GM23248 (cell line): Measurements from ENCODE around the gene SLMAP. TPM values are rescaled to one million over a fixed set of nuclear protein-coding genes. Genes with fewer than 3 reads are reported as not detected.
A peak's percentile ranks its signal among the peaks of the same experiment; 100 is the strongest.

Source experiments
- DNase-seq: peaks from one replicate; pipeline ENCODE4 v3.0.0-alpha.2; 2015
- H2AFZ ChIP-seq: fragments of 200-600 bp; sonication (generic); 2 replicates; pipeline ENCODE4 v1.6.1; 2016; ENCODE audit warnings: antibody characterized with exemption
- H3F3A ChIP-seq: fragments of 200-600 bp; sonication (generic); 2 replicates; pipeline ENCODE4 v1.6.1; 2016; ENCODE audit warnings: mild to moderate bottlenecking, antibody characterized with exemption, mixed run types; ENCODE audit not compliant: insufficient read depth
- H3K27ac ChIP-seq: fragments of 200-600 bp; sonication (generic); 2 replicates; pipeline ENCODE4 v1.5.1; 2016; ENCODE audit warnings: mild to moderate bottlenecking
- H3K27me3 ChIP-seq: fragments of 200-600 bp; sonication (generic); replicated peaks from 2 replicates; pipeline ENCODE4 v1.6.1; 2016; ENCODE audit warnings: mild to moderate bottlenecking; ENCODE audit not compliant: insufficient read depth
- H3K36me3 ChIP-seq: fragments of 200-600 bp; sonication (generic); 2 replicates; pipeline ENCODE4 v1.6.1; 2016; ENCODE audit warnings: low read depth, mild to moderate bottlenecking
- H3K4me1 ChIP-seq: fragments of 200-600 bp; sonication (generic); 2 replicates; pipeline ENCODE4 v1.6.1; 2016; ENCODE audit warnings: mild to moderate bottlenecking; ENCODE audit not compliant: insufficient read depth
- H3K4me2 ChIP-seq: fragments of 200-600 bp; sonication (generic); one replicate; pipeline ENCODE4 v1.6.1; 2016; ENCODE audit warnings: mild to moderate bottlenecking; ENCODE audit not compliant: unreplicated experiment
- H3K4me3 ChIP-seq: fragments of 200-600 bp; sonication (generic); 2 replicates; pipeline ENCODE4 v1.5.1; 2016; ENCODE audit warnings: mild to moderate bottlenecking
- H3K79me2 ChIP-seq: fragments of 200-600 bp; sonication (generic); 2 replicates; pipeline ENCODE4 v1.6.1; 2016; ENCODE audit warnings: mild to moderate bottlenecking; ENCODE audit not compliant: insufficient read depth
- H3K9ac ChIP-seq: fragments of 200-600 bp; sonication (generic); 2 replicates; pipeline ENCODE4 v1.6.1; 2016; ENCODE audit warnings: mild to moderate bottlenecking
- H3K9me2 ChIP-seq: fragments of 200-600 bp; sonication (generic); 2 replicates; pipeline ENCODE4 v1.6.1; 2016; ENCODE audit warnings: mixed run types, mild to moderate bottlenecking, moderate library complexity; ENCODE audit not compliant: insufficient read depth
- H3K9me3 ChIP-seq: fragments of 200-600 bp; sonication (generic); one replicate; pipeline ENCODE4 v1.6.1; 2017; ENCODE audit warnings: low read depth
- H4K20me1 ChIP-seq: fragments of 200-600 bp; sonication (generic); 2 replicates; pipeline ENCODE4 v1.6.0; 2016; ENCODE audit not compliant: insufficient read depth
- EZH2 ChIP-seq: fragments of 200-600 bp; sonication (generic); IDR thresholded peaks from 2 replicates; pipeline ENCODE4 v1.6.1; 2018; ENCODE audit warnings: antibody characterized with exemption, mild to moderate bottlenecking; ENCODE audit not compliant: insufficient read depth, poor library complexity, severe bottlenecking
- EZH2phosphoT487 ChIP-seq: fragments of 200-600 bp; sonication (generic); IDR thresholded peaks from 2 replicates; pipeline ENCODE4 v1.6.1; 2018; ENCODE audit warnings: antibody characterized with exemption, moderate library complexity, mild to moderate bottlenecking, low read depth; ENCODE audit not compliant: insufficient read depth
- WGBS, 2 experiments: methylation state at CpG; one replicate each; pipeline ENCODE4 v1.1.6; 2015 to 2017; ENCODE audit warnings: low lambda C conversion rate in 2 of 2, low coverage in 1 of 2; ENCODE audit errors: missing lambda C conversion rate in 2 of 2; 5-methylcytosine and 5-hydroxymethylcytosine counted together
- in situ Hi-C: fragments of 300-500 bp; cut with MboI; formaldehyde crosslinking; loops from 2 replicates; pipeline ENCODE4 v1.15.0; 2020
- polyA plus RNA-seq: library from polyadenylated mRNA; unstranded; fragments of >200 nt; fragmentation: Nextera tagmentation; extraction: Ambion mirVana; gene quantifications from 2 replicates; pipeline ENCODE4 v1.2.1, GENCODE V29; 2016
- total RNA-seq: library from RNA; depleted of rRNA; stranded (reverse); fragments of >200 nt; shearing (Covaris generic); gene quantifications from 2 replicates; pipeline ENCODE4 v1.2.3, GENCODE V29; 2014

Gene SLMAP
- total and polyA plus RNA-seq, 2 experiments from 2014 or later: 28.4 to 33.9 TPM

- no peak overlapping the region for H3K27ac ChIP-seq
- H3F3A ChIP-seq: no peaks in the 10 kb centered on the region
- H3K4me2 ChIP-seq: no peak overlapping the region
- 89 to 92% methylated on average over 3 of the region's 3 CpGs for WGBS, 2 experiments
- in situ Hi-C loops: no loop called here
- no peak for TF ChIP-seq EZH2
- no peak for TF ChIP-seq EZH2phosphoT487
- H3K9ac ChIP-seq: no peak overlapping the region
- H3K4me3 ChIP-seq: no peak overlapping the region
- no peaks in the 10 kb centered on the region for H3K27me3 ChIP-seq
- no peak overlapping the region for H2AFZ ChIP-seq
- H3K4me1 ChIP-seq: no peaks in the 10 kb centered on the region; the same call in 1 of the 2 replicates
- no peaks in the 10 kb centered on the region for H3K9me3 ChIP-seq
- no peaks in the 10 kb centered on the region for H4K20me1 ChIP-seq
- no peaks in the 10 kb centered on the region for H3K9me2 ChIP-seq
- DNase-seq: no peak
- H3K79me2 ChIP-seq: no peaks in the 10 kb centered on the region
- peaks cover 2% of the 10 kb centered on the region; the same call in 1 of the 2 replicates for H3K36me3 ChIP-seq
Measured at GRCh38 chr3:57903124-57903890, 147.2 kb downstream of the SLMAP start.

- DNase-seq: peak; percentile 25
- TF ChIP-seq EZH2phosphoT487: no peak
- TF ChIP-seq EZH2: no peak
- Histone ChIP-seq H3K27ac (no peak overlapping the region), H3K4me1 (peaks cover 16% of the 10 kb centered on the region), H3F3A (peaks cover 6% of the 10 kb centered on the region), H3K9me2 (no peaks in the 10 kb centered on the region), H3K9me3 (no peaks in the 10 kb centered on the region), H3K4me2 (peak overlapping the region; percentile 18), H4K20me1 (no peaks in the 10 kb centered on the region), H3K4me3 (no peak overlapping the region), H3K9ac (no peak overlapping the region), H3K27me3 (no peaks in the 10 kb centered on the region), H3K36me3 (peaks cover 15% of the 10 kb centered on the region; the same call in 1 of the 2 replicates), H2AFZ (no peak overlapping the region), H3K79me2 (no peaks in the 10 kb centered on the region)
- in situ Hi-C loops: no loop called here
- WGBS, 2 experiments: 70 to 78% methylated on average over 2 of the region's 2 CpGs
Measured at GRCh38 chr3:57910990-57911389, 154.9 kb downstream of the SLMAP start.

- H2AFZ ChIP-seq: no peak overlapping the region
- peaks cover 16% of the 10 kb centered on the region for H3K4me1 ChIP-seq
- H3K4me2 ChIP-seq: peak overlapping the region; percentile 18
- H3K9ac ChIP-seq: no peak overlapping the region
- no peaks in the 10 kb centered on the region for H3K9me3 ChIP-seq
- H3K27ac ChIP-seq: no peak overlapping the region
- H3K9me2 ChIP-seq: no peaks in the 10 kb centered on the region
- in situ Hi-C loops: no loop called here
- H3K27me3 ChIP-seq: no peaks in the 10 kb centered on the region
- H3K4me3 ChIP-seq: no peak overlapping the region
- H3K36me3 ChIP-seq: peaks cover 15% of the 10 kb centered on the region; the same call in 1 of the 2 replicates
- TF ChIP-seq EZH2phosphoT487: no peak
- TF ChIP-seq EZH2: no peak
- peak; percentile 44 for DNase-seq
- no peaks in the 10 kb centered on the region for H4K20me1 ChIP-seq
- WGBS, 2 experiments: 28 to 29% methylated on average over 2 of the region's 2 CpGs
- no peaks in the 10 kb centered on the region for H3K79me2 ChIP-seq
- H3F3A ChIP-seq: peaks cover 10% of the 10 kb centered on the region
Measured at GRCh38 chr3:57911593-57911992, 155.5 kb downstream of the SLMAP start.

DNA sequence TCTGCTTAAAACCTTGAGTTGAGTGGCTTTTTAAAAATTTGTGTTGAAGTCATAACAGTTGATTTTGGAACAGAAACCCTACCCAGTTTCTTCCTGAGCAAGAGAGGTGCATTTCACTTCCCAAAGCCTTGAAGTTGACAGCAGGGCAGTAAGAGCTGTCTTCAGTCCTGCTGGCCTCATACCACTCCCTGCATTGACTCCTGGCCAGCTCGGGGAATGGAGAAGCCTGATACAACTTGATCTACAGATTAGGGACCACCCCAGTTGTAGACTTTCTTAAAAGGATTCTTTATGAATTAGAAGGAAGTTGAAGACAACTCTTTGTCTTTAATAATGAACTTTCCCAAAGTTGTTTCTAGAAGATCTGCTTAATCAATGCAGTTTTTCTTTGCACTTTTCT is 161.5 kb downstream of the SLMAP start:
- peak overlapping the region; percentile 20 for H3K4me2 ChIP-seq
- peak overlapping the region; percentile 71 for H3K27ac ChIP-seq
- H3K79me2 ChIP-seq: no peaks in the 10 kb centered on the region
- H3F3A ChIP-seq: peaks cover 35% of the 10 kb centered on the region
- H3K9me2 ChIP-seq: no peaks in the 10 kb centered on the region
- H3K4me3 ChIP-seq: peak overlapping the region; percentile 23; the same call in 1 of the 2 replicates
- TF ChIP-seq EZH2 (no peak), EZH2phosphoT487 (no peak)
- H3K9ac ChIP-seq: peak overlapping the region; percentile 12; the same call in 1 of the 2 replicates
- no peaks in the 10 kb centered on the region for H3K27me3 ChIP-seq
- DNase-seq: peak; percentile 31
- H3K4me1 ChIP-seq: peaks cover 18% of the 10 kb centered on the region
- 0 to 4% methylated on average over 1 of the region's 1 CpG for WGBS, 2 experiments
- no peaks in the 10 kb centered on the region for H3K9me3 ChIP-seq
- no peak overlapping the region for H2AFZ ChIP-seq
- no peaks in the 10 kb centered on the region for H4K20me1 ChIP-seq
- peaks cover 9% of the 10 kb centered on the region for H3K36me3 ChIP-seq
- in situ Hi-C loops: no loop called here
